T-helper 1 cell (primary cell): ENCODE data around the gene ETFDH.
"Not testable (repeated sequence)": the region's sequence is repeated elsewhere in the genome, so short reads cannot be mapped to it uniquely, and the experiment has no call there.

Experiments used
- DNase-seq, 5 donors: peaks; one replicate each; pipeline ENCODE4 v3.0.0-alpha.2; 2012 to 2020
- total RNA-seq, 4 donors: gene quantifications; one replicate each; lab custom pipeline; 2026; lab: John Stamatoyannopoulos, UW

The ETFDH gene
- 13.9 to 33.8 (median 30.9) reads per million in 4 donors for total RNA-seq

GRCh38 chr4:158671915-158672806, at the start of gene ETFDH:
Gene ETFDH (plus strand): TSS chr4:158672296. CDS start chr4:158672457, 161 bp downstream.
- DNase-seq = peak; percentile 96 to 100 (median 97)

DNA sequence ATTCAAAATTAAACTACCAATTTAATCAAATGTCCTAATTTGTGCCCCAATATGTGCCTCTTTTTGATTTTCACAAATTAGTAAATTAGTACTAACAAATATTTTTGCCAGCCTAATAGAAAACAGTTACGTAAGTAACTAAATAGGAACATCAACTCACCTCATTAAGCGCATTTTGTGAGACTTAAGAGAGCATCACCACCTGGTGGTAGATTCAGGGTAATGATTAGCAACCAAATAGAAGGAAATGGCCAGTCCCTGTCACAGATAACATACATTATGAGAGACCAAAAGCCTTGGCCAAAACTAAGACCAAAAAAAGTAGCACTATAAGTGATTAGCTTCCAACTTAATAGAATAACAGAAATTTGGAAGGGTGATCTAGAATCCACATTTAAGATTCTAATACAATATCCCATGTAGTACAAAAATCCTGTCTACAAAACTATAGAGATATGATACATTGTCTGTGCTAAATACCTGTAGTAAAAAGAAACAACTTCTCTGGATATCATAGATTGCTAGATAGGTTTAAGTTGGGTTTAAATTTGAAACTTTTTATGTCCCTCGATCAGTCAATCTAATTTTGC, 47.1 kb upstream of the ETFDH start:
- peak in 1 of 5 donors; percentile 10 for DNase-seq

DNA sequence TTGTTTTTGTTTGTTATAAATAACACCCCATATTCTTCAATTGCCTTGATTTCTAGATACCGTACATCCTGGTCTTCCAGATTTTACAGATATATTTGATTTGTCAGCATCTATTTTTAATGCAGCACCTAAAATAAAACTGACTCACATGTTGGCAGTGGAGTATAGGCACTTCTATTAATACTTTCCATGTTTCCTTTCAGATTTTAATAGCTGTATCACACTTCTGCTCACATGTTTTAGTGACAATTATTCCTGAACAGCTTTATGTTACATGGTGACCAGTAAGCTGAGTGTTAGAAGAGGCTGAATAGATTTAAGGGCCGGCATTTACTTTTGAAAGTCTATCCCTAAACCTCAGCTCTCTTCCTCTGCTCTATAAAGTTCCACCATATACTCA, 46.6 kb upstream of the ETFDH start:
- DNase-seq = no peak

DNA sequence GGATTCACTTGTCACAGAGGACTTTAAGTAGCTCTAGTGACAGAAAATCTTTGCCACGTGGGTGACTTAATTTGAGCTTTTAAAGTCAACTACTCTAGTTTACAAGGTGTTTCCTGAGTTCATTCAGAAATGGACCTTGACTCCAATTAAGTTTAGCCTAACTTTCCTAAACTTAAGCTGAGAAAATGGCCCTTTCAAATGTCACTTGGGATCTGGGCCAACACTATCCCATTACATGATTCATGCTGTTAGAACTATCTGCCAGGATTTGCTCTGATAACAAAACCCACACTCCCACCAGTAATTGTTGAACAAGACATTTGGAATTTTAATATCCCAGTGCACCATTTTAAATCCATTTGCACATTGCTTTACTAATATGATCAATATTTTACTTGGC, 41.2 kb upstream of the ETFDH start:
- DNase-seq = no peak

DNA sequence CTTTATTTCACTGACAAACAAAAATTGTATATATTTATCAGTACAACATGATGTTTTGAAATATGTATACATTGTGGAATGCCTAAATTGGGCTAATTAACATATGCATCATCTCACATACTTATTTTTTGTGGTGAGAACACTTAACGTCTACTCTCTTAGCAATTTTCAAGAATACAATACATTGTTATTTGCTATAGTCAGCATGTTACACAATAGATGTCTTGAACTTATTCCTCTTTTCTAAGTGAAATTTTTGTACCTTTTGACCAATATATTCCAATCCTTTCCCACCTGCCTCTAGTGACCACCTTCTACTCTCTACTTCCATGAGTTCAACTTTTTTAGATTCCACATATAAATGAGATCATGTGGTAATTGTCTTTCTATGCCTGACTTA, 35.5 kb upstream of the ETFDH start:
- no peak for DNase-seq

DNA sequence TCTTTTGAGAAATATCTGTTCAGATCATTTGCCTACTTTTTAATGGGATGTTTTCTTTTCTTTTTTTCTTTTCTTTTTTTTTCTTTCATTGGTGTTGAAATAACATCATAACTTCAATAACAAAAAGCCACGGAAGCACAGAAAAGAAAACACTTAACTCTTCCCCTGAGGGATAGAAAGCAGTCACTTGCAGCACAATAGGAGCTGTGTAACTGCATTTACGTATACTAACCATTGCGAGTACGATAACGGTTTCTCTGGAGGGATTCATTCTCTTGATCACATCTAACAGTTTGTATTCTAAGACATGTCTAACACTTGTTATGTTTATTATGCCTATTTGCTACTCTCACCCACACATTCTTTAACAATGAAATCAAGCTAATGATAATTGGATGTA, 27.7 kb upstream of the ETFDH start:
- no peak for DNase-seq

DNA sequence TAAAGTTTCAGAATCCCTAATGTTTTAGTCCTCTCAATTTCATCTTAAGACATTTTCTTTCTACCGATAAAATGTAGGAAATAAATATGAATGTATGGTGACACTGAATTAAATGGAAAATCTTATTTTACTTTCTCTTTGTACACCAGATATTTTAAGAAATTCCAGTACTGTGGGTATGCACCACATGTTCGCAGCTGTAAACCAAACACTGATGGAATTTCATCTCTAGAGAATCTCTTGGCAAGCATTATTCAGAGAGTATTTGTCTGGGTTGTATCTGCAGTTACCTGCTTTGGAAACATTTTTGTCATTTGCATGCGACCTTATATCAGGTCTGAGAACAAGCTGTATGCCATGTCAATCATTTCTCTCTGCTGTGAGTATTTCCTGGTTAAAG, 27.3 kb upstream of the ETFDH start:
- DNase-seq = no peak

GRCh38 chr4:158649111-158649680, 22.9 kb upstream of the ETFDH start:
- no peak for DNase-seq

GRCh38 chr4:158652920-158653319, 19.2 kb upstream of the ETFDH start:
- no peak for DNase-seq

DNA sequence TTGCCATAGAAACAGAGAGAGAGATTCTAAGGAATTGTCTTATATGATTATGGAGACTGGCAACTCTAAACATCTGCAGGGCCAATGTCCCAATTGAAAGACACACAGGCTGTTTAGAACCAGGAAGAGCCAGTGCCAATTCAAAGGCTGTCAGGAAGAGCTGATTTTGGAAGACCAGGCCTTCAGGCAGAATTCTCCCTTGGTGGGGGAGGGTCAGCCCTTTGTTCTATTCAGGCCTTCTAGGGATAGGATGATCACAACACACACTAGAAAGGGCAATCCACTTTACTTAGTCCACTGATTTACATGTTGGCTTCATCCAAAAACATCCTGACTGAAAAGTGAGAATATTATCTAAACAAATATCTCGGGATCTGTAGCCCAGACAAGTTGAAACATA, 15.7 kb upstream of the ETFDH start:
- DNase-seq = no peak

DNA sequence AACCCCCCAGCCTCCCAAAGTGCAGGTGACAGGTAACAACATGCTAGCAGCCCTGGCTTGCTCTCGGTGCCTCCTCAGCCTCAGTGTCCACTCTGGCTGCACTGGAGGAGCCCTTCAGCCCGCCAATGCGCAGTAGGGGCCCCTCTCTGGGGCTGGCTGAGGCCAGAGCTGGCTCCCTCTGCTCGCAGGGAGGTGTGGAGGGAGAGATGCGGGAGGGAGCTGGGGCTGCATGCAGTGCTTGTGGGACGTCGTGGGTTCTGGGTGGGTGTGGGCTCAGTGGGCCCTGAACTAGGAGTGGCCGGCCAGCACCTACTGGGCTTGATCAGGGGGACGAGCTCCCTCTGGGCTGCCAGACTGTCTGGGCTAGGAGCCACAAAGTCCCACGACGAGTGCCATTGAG, 14.8 kb upstream of the ETFDH start:
- no peak for DNase-seq

- DNase-seq = not testable (repeated sequence)
Observed at GRCh38 chr4:158663255-158663654, 8.8 kb upstream of the ETFDH start.

DNA sequence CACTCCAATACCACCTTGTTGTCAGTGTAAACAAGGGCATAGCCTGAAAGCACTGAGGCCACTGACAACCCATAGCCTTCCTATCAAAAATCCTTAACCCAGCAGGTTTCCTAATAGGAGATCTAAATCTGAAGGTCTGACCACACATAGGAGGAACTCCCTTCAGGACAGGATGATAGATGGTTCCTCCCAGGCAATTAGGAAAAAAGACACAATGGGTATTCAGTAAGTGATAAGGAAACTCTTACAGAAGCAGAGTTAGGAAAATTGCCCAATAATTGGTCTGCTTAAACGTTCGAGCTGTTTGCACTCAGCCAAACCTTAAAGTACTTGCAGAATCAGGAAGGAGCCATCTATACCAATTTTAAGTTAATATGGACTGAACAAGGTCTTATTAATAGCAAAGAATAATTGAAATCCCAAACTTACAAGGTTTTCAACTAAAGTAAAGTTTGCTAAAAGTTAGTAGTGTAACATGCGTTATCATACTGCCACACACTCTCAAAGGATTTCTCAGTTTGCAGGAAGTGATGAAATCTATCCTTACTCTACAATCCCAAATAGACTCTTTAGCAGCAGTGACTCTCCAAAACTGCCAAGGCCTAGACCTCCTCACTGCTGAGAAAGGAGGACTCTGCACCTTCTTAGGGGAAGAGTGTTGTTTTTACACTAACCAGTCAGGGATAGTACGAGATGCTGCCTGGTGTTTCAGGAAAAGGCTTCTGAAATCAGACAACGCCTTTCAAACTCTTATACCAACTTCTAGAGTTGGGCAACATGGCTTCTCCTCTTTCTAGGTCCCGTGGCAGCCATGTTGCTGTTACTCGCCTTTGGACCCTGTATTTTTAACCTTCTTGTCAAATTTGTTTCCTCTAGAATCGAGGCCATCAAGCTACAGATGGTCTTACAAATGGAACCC, 8.1 kb upstream of the ETFDH start:
- not testable (repeated sequence) for DNase-seq

- no peak for DNase-seq
Observed at GRCh38 chr4:158664806-158665205, 7.3 kb upstream of the ETFDH start.

DNA sequence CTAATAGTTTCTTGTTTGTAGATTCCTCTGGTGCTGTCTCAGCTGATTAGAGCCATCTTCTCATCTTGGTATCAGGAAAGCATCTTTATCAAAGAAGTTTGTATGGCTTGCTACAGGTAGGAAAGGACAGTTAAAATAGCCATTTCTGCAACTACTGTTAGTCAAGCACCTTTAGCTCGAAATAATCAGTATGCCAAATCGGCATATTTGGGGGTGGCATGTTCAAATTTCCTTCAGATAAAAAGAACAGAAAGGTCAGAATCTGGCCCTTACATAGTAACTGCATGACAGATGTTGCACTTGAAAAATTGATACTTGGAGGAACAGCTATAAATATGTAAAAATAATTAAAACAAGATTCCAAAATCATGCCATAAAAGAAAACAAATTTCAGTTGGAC, 5.2 kb upstream of the ETFDH start:
- DNase-seq = no peak

- peak in 2 of 5 donors; percentile 23 to 27 for DNase-seq
Observed at GRCh38 chr4:158667651-158668198, 4.4 kb upstream of the ETFDH start.

DNA sequence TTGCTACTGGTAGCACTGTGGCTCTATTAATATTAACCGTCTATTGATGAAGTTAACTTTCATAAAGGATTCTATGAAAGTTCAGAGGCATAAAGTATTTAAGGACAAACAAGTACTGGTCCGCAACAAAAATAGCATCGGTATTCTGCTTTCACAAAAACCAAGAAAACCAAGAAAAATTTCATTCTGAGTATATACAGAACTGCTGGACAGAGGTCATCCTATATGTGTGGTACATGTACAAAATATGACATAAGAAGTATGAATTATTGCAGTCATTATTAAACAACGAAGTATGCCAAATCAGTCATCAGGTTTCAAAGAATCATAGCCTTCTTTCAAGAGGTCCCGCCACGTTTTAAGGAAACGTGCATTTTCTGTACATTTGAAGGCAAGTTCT, 2.8 kb upstream of the ETFDH start:
- DNase-seq = no peak

GRCh38 chr4:158670975-158671664, 976 bp upstream of the ETFDH start:
- peak; percentile 24 to 71 (median 42) for DNase-seq

GRCh38 chr4:158671665-158671914, 506 bp upstream of the ETFDH start, which contains the start of gene C4orf46:
Gene C4orf46 (minus strand): TSS chr4:158671887. CDS start chr4:158671801, 86 bp downstream.
- DNase-seq = no peak

DNA sequence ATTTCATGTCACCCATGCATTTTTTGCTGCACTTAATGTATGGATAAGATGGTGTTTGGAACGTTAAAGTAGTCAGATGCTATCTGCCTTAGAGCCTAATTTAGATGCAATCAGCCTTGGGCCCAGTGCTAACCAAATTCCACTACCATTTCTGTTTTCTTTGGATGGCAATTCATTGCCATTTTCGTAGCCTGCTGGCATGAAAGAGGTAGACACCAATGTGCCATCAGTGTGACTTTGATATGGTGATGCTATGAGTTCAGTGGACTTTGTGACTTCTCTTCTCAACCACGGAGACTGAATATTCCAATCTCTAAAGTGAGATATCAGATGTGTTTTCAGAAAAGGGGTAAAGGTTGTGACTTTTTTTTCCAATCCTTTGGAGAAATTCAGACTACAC, 1.5 kb downstream of the ETFDH start:
- DNase-seq = no peak

DNA sequence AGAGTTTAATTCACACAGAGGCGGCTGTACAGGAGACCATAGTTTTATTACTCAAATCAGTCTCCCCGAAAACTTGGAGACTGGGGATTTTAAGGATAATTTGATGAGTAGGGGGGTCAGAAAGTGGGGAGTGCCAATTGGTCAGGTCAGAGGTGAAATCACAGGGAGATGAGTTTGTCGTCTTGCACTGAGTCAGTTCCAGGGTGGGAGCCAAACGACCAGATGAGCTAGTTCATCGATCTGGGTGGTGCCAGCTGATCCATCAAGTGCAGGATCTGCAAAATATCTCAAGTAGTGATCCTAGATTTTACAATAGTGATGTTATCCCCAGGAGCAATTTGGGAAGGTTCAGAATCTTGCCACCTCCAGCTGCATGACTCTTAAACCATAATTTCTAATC, 4.0 kb downstream of the ETFDH start:
- DNase-seq = no peak

GRCh38 chr4:158678767-158679166, 6.7 kb downstream of the ETFDH start:
- no peak for DNase-seq
